Activated CD4-positive, alpha-beta memory T cell treated with anti-CD3 and anti-CD28 coated beads, Interleukin-2, amount 10 ng/mL, durations not matched to agents 7 days and 5 days (primary cell): ENCODE results near the gene ESRRB. TPM values are rescaled to one million over a fixed set of nuclear protein-coding genes. Genes with fewer than 3 reads are reported as not detected.

Experiments
- CTCF ChIA-PET: fragments of 350-600 bp; sonication (Branson Sonifier 250); formaldehyde crosslinking; loops from one replicate; lab custom pipeline; 2021; ENCODE audit warnings: antibody characterized with exemption, inconsistent platforms; lab: Charles Lee
- POLR2A ChIA-PET: fragments of 350-600 bp; sonication (Branson Sonifier 250); formaldehyde crosslinking; loops from one replicate; lab custom pipeline; 2021; ENCODE audit warnings: antibody characterized with exemption; lab: Charles Lee
- DNase-seq: peaks from one replicate; pipeline ENCODE4 v3.0.0-alpha.2; 2020
- H3K27ac Mint-ChIP-seq: one replicate; pipeline ENCODE4 v1.8.0; 2021; ENCODE audit warnings: mild to moderate bottlenecking, mixed read lengths
- H3K27me3 Mint-ChIP-seq: one replicate; pipeline ENCODE4 v1.8.0; 2021; ENCODE audit warnings: mixed read lengths
- H3K36me3 Mint-ChIP-seq: one replicate; pipeline ENCODE4 v1.8.0; 2021; ENCODE audit warnings: low read depth, mixed read lengths
- H3K4me1 Mint-ChIP-seq: one replicate; pipeline ENCODE4 v1.8.0; 2021; ENCODE audit warnings: mixed read lengths
- H3K4me3 Mint-ChIP-seq: one replicate; pipeline ENCODE4 v1.8.0; 2021; ENCODE audit warnings: mild to moderate bottlenecking, mixed read lengths
- H3K9me3 Mint-ChIP-seq: one replicate; pipeline ENCODE4 v1.8.0; 2021; ENCODE audit warnings: mixed read lengths
- total RNA-seq, 2 experiments: library from RNA; stranded (reverse); gene quantifications; one replicate each; pipeline ENCODE4 v1.2.3, GENCODE V29; 2021

Gene ESRRB
- total RNA-seq, 2 experiments from 2014 or later: 0.05 to 0.10 TPM

DNA sequence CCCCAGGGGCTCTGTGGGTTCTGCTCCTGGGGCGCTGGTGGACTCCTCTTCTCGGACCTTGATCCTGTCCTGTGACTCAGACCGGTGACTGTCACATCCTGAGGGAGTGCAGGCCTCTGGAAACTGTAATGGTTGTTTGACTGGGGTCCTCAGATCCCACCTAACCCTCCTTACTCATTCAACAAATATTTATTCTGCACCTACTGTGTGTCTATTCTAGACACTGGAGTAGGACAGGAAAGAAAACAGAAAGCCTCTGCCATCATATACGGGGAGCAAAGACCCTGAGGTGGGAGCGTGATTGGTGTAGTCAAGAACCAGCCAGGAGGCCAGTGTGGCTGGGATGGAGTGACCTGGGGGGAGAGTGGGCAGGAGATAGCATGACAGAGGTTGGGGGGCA, 47.6 kb downstream of the ESRRB start:
- Mint-ChIP-seq H3K4me1 (no peaks in the 10 kb centered on the region), H3K27ac (no peak overlapping the region), H3K4me3 (no peak overlapping the region), H3K36me3 (no peaks in the 10 kb centered on the region), H3K9me3 (no peaks in the 10 kb centered on the region), H3K27me3 (no peaks in the 10 kb centered on the region)
- DNase-seq: no peak
- CTCF ChIA-PET: no interaction called here
- POLR2A ChIA-PET: no interaction called here

- no peaks in the 10 kb centered on the region for H3K27me3 Mint-ChIP-seq
- H3K4me1 Mint-ChIP-seq: no peaks in the 10 kb centered on the region
- H3K36me3 Mint-ChIP-seq: no peaks in the 10 kb centered on the region
- no peak for DNase-seq
- H3K4me3 Mint-ChIP-seq: no peak overlapping the region
- ChIA-PET POLR2A (no interaction called here), CTCF (no interaction called here)
- H3K9me3 Mint-ChIP-seq: no peaks in the 10 kb centered on the region
- H3K27ac Mint-ChIP-seq: no peak overlapping the region
Observed at GRCh38 chr14:76424359-76424758, 48.4 kb downstream of the ESRRB start.

- ChIA-PET POLR2A (no interaction called here), CTCF (no interaction called here)
- no peak overlapping the region for H3K4me3 Mint-ChIP-seq
- no peaks in the 10 kb centered on the region for H3K36me3 Mint-ChIP-seq
- DNase-seq: no peak
- H3K27ac Mint-ChIP-seq: no peak overlapping the region
- no peaks in the 10 kb centered on the region for H3K27me3 Mint-ChIP-seq
- no peaks in the 10 kb centered on the region for H3K4me1 Mint-ChIP-seq
- no peaks in the 10 kb centered on the region for H3K9me3 Mint-ChIP-seq
Observed at GRCh38 chr14:76426161-76426696, 50.3 kb downstream of the ESRRB start.

- Mint-ChIP-seq H3K36me3 (no peaks in the 10 kb centered on the region), H3K9me3 (no peaks in the 10 kb centered on the region), H3K4me3 (no peak overlapping the region), H3K27ac (no peak overlapping the region), H3K4me1 (no peaks in the 10 kb centered on the region), H3K27me3 (peaks cover 2% of the 10 kb centered on the region)
- ChIA-PET POLR2A (no interaction called here), CTCF (no interaction called here)
- no peak for DNase-seq
Observed at GRCh38 chr14:76428611-76429010, 52.7 kb downstream of the ESRRB start.

GRCh38 chr14:76430017-76430416, 54.1 kb downstream of the ESRRB start:
- DNase-seq: no peak
- no peak overlapping the region for H3K27ac Mint-ChIP-seq
- H3K36me3 Mint-ChIP-seq: no peaks in the 10 kb centered on the region
- H3K4me3 Mint-ChIP-seq: no peak overlapping the region
- ChIA-PET POLR2A (no interaction called here), CTCF (no interaction called here)
- H3K27me3 Mint-ChIP-seq: peaks cover 2% of the 10 kb centered on the region
- H3K4me1 Mint-ChIP-seq: no peaks in the 10 kb centered on the region
- H3K9me3 Mint-ChIP-seq: no peaks in the 10 kb centered on the region

DNA sequence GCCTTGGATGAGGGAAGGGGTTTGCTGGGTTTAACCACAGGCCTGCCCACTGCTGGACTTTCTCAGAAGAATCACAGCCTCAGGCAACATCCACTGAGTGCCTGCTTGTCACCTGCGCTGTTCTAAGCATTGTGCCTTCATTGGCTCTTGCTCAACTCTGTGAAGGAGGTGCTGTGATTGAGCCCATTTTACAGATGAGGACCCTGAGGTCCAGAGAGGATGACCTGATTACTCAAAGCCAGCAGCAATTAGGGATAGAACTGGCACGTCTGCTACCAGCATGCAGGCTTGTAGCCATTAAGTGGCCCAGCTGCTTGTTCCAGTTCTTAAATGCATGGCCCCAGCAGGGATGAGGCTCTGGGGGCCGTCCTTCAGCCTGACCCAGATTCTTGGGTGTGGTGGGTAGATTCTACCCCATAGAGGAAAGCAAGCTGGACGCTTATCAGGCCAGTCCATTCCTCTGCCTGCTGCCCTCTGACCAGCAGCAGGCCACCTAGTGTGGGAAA, 54.6 kb downstream of the ESRRB start:
- POLR2A ChIA-PET: no interaction called here
- no peak overlapping the region for H3K4me3 Mint-ChIP-seq

GRCh38 chr14:76431538-76431937, 55.6 kb downstream of the ESRRB start:
- no peak overlapping the region for H3K27ac Mint-ChIP-seq
- H3K36me3 Mint-ChIP-seq: no peaks in the 10 kb centered on the region
- H3K27me3 Mint-ChIP-seq: peaks cover 2% of the 10 kb centered on the region
- DNase-seq: no peak
- ChIA-PET CTCF (no interaction called here), POLR2A (no interaction called here)
- no peak overlapping the region for H3K4me3 Mint-ChIP-seq
- H3K4me1 Mint-ChIP-seq: no peaks in the 10 kb centered on the region
- H3K9me3 Mint-ChIP-seq: no peaks in the 10 kb centered on the region

More for the DNA sequence above, 54.6 kb downstream of the ESRRB start:
- Mint-ChIP-seq H3K27me3 (peaks cover 2% of the 10 kb centered on the region), H3K4me1 (no peaks in the 10 kb centered on the region), H3K9me3 (no peaks in the 10 kb centered on the region), H3K36me3 (no peaks in the 10 kb centered on the region), H3K27ac (no peak overlapping the region)
- CTCF ChIA-PET: no interaction called here
- no peak for DNase-seq

DNA sequence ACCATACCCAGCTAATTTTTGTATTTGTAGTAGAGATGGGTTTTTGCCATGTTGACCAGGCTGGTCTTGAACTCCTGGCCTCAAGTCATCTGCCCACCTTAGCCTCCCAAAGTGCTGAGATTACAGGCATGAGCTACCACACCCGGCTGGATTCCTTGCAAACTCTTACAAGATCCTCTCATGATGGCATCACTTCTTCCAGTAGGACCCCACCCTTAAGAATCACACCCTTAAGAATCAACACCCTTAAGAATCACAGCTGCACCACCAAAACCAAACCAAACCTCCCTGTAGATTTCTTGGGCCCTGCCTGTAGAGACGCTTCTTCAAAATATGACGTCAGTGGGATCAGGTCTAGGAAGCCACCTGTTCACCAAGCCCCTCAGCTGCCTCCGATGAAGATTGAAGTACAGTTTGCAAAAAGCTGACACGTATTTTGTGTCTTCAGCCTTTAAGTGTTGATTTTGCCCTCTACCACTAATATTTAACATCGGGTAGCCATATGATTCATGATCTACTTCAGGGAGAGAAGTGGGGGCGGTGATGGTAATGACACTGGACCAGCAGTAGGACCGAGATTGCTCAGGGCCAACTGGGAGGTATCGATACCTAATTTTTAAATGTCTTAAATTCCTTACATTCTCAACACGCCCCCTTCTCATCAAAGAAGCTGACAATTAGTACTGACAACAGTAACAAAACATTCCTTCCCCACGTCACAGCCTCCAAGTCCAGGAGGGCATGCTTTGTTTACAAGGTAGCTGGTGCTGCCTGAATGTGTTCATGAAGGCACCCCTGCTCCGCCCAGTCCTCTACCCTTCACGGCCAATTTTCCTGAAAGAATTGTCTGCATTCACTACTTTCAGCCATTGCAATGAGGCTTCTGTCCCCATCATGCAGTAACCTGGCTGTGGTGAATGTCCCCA, 57.2 kb downstream of the ESRRB start:
- H3K4me3 Mint-ChIP-seq: no peak overlapping the region
- H3K4me1 Mint-ChIP-seq: no peaks in the 10 kb centered on the region
- POLR2A ChIA-PET: no interaction called here
- CTCF ChIA-PET: no interaction called here
- H3K36me3 Mint-ChIP-seq: no peaks in the 10 kb centered on the region
- H3K27me3 Mint-ChIP-seq: peaks cover 2% of the 10 kb centered on the region
- no peaks in the 10 kb centered on the region for H3K9me3 Mint-ChIP-seq
- H3K27ac Mint-ChIP-seq: no peak overlapping the region
- no peak for DNase-seq

- Mint-ChIP-seq H3K36me3 (no peaks in the 10 kb centered on the region), H3K4me3 (no peak overlapping the region), H3K4me1 (no peaks in the 10 kb centered on the region), H3K27ac (no peak overlapping the region), H3K27me3 (peaks cover 2% of the 10 kb centered on the region), H3K9me3 (no peaks in the 10 kb centered on the region)
- no peak for DNase-seq
- ChIA-PET CTCF (no interaction called here), POLR2A (no interaction called here)
Observed at GRCh38 chr14:76434220-76434619, 58.3 kb downstream of the ESRRB start.

DNA sequence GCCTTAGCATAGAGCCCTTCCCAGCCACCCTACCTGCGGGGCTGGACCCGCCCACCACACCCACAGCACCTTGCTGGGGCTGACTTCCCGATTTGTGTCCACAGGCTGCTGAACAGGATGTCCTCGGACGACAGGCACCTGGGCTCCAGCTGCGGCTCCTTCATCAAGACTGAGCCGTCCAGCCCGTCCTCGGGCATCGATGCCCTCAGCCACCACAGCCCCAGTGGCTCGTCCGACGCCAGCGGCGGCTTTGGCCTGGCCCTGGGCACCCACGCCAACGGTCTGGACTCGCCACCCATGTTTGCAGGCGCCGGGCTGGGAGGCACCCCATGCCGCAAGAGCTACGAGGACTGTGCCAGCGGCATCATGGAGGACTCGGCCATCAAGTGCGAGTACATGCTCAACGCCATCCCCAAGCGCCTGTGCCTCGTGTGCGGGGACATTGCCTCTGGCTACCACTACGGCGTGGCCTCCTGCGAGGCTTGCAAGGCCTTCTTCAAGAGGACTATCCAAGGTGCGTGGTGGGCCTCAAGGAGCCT, 63.4 kb downstream of the ESRRB start:
- H3K4me3 Mint-ChIP-seq: no peak overlapping the region
- DNase-seq: no peak
- H3K27ac Mint-ChIP-seq: no peak overlapping the region
- H3K4me1 Mint-ChIP-seq: no peaks in the 10 kb centered on the region
- H3K27me3 Mint-ChIP-seq: peaks cover 4% of the 10 kb centered on the region
- ChIA-PET POLR2A (no interaction called here), CTCF (no interaction called here)
- no peaks in the 10 kb centered on the region for H3K9me3 Mint-ChIP-seq
- no peaks in the 10 kb centered on the region for H3K36me3 Mint-ChIP-seq

- ChIA-PET CTCF (interaction anchor here (0.9 kb wide), 1 partner anchor 396 kb away, joined by 3 read pairs; no protein-coding TSS in a partner anchor), POLR2A (no interaction called here)
- Mint-ChIP-seq H3K36me3 (no peaks in the 10 kb centered on the region), H3K9me3 (no peaks in the 10 kb centered on the region), H3K27me3 (peaks cover 12% of the 10 kb centered on the region), H3K27ac (no peak overlapping the region), H3K4me3 (no peak overlapping the region), H3K4me1 (no peaks in the 10 kb centered on the region)
- DNase-seq: no peak
Observed at GRCh38 chr14:76446486-76446885, 70.5 kb downstream of the ESRRB start.

DNA sequence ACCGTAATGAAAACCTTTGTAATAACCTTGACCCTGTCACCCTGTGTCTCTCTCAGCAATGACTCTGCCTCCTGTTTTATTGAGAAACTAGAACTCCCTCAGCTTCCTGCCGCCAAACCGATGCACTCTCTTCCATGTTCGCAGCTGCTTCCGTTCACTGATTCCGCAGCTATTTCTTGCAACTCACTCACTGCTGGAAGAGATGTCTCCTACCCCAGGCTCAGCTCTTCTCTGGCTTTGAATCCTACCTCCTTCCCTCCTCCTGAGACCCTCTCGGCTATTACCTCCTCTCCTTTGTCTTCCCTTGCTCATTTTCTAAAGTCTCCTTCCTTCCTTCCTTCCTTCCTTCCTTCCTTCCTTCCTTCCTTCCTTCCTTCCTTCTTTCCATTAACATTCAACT, 71.0 kb downstream of the ESRRB start:
- CTCF ChIA-PET: interaction anchor here (0.9 kb wide), 1 partner anchor 396 kb away, joined by 3 read pairs; no protein-coding TSS in a partner anchor
- Mint-ChIP-seq H3K4me1 (no peaks in the 10 kb centered on the region), H3K4me3 (no peak overlapping the region), H3K27ac (no peak overlapping the region), H3K27me3 (peaks cover 12% of the 10 kb centered on the region), H3K36me3 (no peaks in the 10 kb centered on the region), H3K9me3 (no peaks in the 10 kb centered on the region)
- POLR2A ChIA-PET: no interaction called here
- no peak for DNase-seq

DNA sequence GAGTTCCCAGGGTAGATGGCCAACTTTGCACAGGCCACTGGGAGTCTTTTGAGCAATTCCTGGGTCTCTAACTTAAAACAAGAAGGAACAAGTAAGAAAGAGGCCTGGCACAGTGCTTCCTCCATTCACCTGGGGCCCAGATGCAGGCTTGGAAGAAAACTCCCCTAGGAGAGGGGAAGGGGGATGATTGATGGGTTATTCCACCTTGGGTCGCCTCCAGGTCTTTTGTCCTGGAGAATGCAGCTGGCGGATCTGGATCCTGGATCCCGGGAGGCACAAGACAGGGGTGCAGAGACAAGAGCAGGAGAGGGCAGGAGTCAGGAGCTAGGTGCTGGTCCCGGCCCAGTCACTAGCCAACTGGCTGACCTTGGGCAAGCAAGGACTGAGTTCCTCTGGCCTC, 74.5 kb downstream of the ESRRB start:
- ChIA-PET POLR2A (no interaction called here), CTCF (no interaction called here)
- Mint-ChIP-seq H3K36me3 (no peaks in the 10 kb centered on the region), H3K9me3 (no peaks in the 10 kb centered on the region), H3K27me3 (peaks cover 14% of the 10 kb centered on the region), H3K27ac (no peak overlapping the region), H3K4me1 (no peaks in the 10 kb centered on the region), H3K4me3 (no peak overlapping the region)
- no peak for DNase-seq
